ENCODE data around the gene LRRC26. TPM values are rescaled to one million over a fixed set of nuclear protein-coding genes. Genes with fewer than 3 reads are reported as not detected.

LRRC26 gene, protein sequence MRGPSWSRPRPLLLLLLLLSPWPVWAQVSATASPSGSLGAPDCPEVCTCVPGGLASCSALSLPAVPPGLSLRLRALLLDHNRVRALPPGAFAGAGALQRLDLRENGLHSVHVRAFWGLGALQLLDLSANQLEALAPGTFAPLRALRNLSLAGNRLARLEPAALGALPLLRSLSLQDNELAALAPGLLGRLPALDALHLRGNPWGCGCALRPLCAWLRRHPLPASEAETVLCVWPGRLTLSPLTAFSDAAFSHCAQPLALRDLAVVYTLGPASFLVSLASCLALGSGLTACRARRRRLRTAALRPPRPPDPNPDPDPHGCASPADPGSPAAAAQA
- 0.11 TPM for polyA plus RNA-seq (ENCODE audit: insufficient read length)

GRCh38 chr9:137169896-137170358 is at the start of gene LRRC26:
Gene LRRC26, minus strand, starts transcription at chr9:137170051. Its CDS starts 108 bp downstream, at chr9:137169943.
- DNase-seq (ENCODE audit: low read depth), result no peak

GRCh38 chr9:137218754-137219271 is 49.0 kb upstream of the LRRC26 start:
- DNase-seq (ENCODE audit: low read depth), result no peak

- DNase-seq (ENCODE audit: low read depth), result no peak
Observed at GRCh38 chr9:137218212-137218753, 48.4 kb upstream of the LRRC26 start.

- no peak for DNase-seq (ENCODE audit: low read depth)
Observed at GRCh38 chr9:137217276-137218211, 47.7 kb upstream of the LRRC26 start.

DNA sequence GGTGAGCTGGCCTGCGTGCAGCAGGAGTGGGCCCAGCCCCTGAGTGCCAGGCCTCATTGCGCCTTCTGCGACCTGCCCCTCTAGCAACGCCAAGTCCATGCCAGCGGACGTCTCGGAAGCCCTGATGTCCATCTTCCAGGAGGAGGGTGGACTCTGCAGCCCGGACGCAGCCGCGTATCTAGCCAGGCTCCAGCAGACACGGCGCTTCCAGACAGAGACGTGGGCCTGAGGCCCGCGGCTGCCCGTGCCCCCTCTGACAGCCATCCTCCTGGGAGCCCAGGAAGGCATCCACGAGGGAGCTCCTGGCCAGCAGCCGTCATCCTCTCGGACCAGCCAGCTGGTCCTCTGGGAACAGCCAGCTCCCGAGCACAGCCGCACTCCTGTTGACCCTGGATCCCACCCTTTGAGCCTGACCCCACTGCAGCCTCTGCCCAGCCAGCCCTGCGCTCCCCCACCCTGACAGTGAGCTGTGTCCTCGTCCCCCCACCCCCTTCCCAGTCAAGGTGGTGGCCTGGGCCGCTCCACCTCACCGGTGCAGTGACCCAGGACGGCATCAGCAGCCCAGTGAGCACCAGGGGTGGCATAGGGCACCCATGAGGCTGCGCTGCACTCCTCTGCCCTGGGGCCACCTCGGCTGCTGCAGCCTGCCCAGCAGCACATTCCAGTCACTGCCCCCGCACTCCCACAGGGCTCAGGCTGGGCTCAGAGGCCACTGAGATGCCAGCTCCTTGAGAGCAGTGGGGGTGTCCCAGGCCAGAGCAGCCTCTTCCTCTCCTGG is 46.5 kb upstream of the LRRC26 start:
- DNase-seq (ENCODE audit: low read depth), result no peak

DNA sequence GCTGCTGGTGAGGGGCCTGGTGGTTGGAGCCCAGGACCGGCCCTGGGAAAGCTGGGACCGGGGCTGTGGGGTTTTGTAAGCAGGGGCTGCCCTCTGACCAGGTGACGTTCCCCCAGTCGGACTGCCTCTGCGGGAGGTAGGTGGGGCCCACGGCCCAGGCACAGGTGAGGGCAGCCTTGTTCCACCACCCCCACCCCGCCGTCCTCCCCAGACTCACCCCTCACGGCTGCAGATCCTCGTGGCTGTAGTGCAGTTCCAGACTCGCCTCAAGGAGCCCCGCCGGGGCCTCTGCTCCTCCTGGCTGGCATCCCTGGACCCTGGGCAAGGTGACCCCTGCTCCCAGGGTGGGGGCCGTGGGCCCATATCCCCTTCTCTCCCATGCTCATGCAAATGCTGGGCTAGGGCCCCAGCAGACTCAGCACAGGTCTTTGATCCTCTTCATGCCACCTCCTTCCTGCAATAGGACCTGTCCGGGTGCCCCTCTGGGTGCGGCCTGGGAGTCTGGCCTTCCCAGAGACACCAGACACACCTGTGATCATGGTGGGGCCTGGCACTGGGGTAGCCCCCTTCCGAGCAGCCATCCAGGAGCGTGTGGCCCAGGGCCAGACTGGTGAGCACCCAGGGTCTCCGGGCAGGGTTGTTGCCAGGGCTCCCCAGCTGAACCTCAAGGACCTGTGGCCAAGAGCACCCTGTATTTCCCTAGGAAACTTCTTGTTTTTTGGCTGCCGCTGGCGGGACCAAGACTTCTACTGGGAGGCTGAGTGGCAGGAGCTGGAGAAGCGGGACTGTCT is 45.5 kb upstream of the LRRC26 start:
- no peak for DNase-seq (ENCODE audit: low read depth)

GRCh38 chr9:137214620-137215019 is 44.8 kb upstream of the LRRC26 start:
- DNase-seq (ENCODE audit: low read depth), result no peak

DNA sequence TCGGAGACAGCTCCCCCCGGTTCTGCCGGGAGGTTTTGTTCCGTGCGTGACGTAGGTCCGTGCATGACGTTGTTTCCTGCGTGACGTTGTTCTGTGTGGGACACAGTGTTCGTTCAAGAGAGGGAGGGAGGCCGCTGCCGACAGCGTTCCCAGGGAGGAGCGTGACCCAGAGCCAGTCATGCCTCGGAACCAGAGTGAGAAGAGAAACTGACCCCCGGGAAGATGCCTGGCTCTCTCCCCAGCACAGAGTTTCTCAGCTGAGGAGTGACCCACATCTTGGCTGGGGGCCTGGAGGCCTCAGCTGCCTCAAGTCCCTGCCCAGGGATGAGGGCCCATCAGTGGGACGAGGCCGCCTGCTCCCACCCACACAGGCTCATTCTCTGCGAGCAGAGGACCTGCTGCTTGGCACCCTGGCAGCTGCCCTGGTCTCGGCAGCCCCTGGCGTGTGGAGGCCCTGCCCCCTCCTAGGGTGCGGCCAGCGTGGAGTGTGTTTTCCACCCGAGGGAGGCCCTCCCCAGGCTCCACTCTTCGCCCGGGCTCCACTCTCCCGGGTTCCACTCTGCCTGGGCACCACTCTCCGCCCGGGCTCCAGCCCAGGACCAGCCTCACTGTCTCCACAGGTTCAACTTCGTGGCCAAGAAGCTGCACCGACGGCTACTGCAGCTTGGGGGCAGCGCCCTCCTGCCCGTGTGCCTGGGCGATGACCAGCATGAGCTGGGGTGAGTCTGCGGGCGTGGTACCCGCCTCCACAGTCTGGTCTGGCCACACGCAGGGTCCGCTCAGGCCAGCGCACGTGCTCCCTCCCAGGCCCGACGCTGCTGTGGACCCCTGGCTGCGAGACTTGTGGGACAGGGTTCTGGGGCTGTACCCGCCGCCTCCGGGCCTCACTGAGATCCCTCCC is 43.6 kb upstream of the LRRC26 start:
- no peak for DNase-seq (ENCODE audit: low read depth)

GRCh38 chr9:137212520-137212919 is 42.7 kb upstream of the LRRC26 start:
- DNase-seq (ENCODE audit: low read depth), result no peak

- DNase-seq (ENCODE audit: low read depth), result no peak
Observed at GRCh38 chr9:137211532-137211931, 41.7 kb upstream of the LRRC26 start.

DNA sequence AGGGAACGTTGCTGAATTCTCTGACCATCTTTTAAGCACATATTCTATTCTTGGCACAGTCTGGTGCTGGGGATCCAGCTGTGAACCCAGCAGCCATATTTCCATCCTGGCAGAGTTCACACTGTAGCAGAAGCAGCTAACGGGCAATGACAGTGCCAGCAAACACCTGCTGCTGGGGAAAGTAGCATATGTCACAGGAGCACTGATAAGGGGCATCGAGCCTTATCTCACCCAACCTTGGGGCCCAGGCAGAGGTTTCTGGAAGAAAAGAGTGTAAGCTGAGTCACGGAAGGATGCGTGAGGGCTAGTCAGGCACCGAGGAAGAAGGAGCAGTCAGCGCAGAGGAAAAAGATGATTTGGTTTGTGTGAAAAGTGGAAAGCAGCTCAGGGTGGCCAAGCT is 36.8 kb upstream of the LRRC26 start:
- DNase-seq (ENCODE audit: low read depth), result no peak

DNA sequence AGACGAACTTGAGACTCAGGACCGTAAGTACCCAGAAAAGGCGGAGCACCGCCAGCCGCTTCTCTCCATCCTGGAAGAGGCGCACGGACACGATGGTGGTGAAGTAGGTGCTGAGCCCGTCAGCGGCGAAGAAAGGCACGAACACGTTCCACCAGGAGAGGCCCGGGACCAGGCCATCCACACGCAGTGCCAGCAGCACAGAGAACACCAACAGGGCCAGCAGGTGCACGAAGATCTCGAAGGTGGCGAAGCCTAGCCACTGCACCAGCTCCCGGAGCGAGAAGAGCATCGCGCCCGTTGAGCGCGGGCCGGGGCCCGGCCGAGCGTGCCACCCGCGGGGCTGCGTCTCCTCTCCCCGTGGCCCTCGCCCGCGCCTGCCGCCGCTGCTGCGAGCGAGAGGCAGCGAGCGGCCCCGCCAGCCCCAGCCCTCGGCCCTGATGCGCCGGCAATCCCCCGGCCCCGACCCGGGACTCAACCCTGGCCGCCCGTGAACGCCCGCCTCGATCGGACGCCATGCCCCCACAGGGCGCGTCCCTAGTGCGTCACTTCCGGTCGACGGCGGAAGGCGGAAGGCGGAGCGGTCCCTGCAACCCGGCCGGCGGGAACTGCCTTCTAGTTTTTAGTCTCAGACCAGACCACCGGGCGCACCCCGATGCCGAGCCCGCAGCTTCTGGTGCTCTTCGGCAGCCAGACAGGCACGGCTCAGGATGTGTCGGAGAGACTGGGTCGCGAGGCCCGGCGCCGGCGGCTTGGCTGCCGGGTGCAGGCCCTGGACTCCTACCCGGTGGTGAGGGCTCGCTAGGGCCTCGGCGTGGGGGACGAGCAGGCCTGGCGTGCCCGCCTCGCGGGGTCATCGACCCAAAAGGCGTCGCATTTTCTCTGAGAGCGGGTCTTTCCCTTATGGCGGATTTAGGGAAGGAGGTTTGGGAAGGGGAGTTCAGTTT is 35.5 kb upstream of the LRRC26 start, which contains the start of the genes NDOR1 and TMEM203:
TSS of gene NDOR1 (plus strand) at position 575 of the 944 bp plus-strand sequence. CDS start at position 653, 78 bp downstream.
TSS of gene TMEM203 (minus strand) at position 523 of the 944 bp plus-strand sequence. CDS start at position 289, 234 bp downstream.
- peak; percentile 56 for DNase-seq (ENCODE audit: low read depth)

- no peak for DNase-seq (ENCODE audit: low read depth)
Observed at GRCh38 chr9:137204731-137205125, 34.9 kb upstream of the LRRC26 start.

DNA sequence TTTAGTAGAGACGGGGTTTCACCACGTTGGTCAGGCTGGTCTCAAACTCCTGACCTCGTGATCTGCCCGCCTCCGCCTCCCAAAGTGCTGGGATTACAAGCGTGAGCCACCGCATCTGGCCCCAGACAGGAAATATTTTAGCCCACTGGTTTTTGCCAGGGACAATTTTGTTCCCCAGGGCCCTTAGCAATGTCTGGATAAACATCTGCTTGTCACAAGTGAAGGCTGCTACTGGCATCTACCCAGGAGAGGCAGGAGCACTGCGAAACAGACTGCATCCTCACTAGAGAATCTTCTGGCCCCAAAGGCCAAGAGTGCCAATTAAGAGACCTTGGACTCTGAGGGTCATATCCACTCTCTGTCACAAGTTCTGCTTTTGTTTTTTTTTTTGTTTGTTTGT is 33.1 kb upstream of the LRRC26 start:
- no peak for DNase-seq (ENCODE audit: low read depth)

DNA sequence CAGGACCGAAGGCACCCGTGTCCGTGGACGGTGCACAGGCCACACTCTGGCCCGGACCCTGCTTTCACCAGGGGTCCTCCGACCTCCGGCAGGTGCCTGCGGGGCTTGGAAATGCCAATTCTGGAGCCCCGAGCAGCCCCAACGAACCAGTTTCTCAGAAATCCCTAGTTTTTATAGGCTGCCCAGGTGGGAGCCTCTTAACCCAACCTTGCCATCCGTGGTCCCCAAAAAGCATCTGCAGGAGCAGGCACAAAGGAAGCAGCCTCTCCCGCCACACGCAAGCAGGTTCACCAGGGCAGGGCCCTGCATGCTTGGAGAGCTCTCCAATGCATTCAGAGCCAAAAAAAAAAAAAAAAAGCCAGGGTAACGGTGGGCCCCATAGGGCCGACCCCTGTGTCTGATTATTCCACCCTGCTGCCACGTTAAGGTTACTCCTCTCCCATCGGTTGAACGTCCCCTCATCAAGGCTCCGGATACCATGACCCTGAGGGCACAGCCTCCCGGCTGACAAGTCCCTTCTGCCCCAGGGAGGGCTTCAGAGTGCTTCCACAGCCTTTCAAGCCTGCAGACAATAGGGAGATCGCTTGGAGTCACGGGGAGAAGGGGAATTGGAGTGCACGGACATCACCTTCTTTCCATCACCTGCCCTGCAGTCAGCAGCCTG is 31.5 kb upstream of the LRRC26 start:
- no peak for DNase-seq (ENCODE audit: low read depth)

GRCh38 chr9:137200311-137201204 is 30.7 kb upstream of the LRRC26 start, which contains the start of gene TPRN:
Gene TPRN, minus strand, starts transcription at chr9:137200741. Its CDS starts 30 bp downstream, at chr9:137200711.
- DNase-seq (ENCODE audit: low read depth), result peak; percentile 89
